Upper lobe of left lung (tissue), 4 donors: ENCODE data around the gene KNL1.

Experiments
- POLR2A ChIP-seq, 4 donors: fragments of 450-650 bp; IDR thresholded peaks; one replicate each; pipeline ENCODE4 v1.5.1; 2016 to 2017; ENCODE audit warnings: antibody characterized with exemption in 4 of 4, mild to moderate bottlenecking in 2 of 4
- POLR2AphosphoS5 ChIP-seq, 2 donors: sonication (generic); formaldehyde crosslinking; IDR thresholded peaks; one replicate each; pipeline ENCODE4 v1.5.1; 2017; ENCODE audit warnings: antibody characterized with exemption in 2 of 2
- TF ChIP-seq, protein P1 (sequence below), 6 experiments: fragments of 450-650 bp in 4 of 6; fragments of 200-600 bp in 2 of 6; sonication (generic) in 2 of 6; IDR thresholded peaks; one replicate each; pipeline ENCODE4 v1.5.1; 2016 to 2019; ENCODE audit warnings: antibody characterized with exemption in 6 of 6

DNA sequence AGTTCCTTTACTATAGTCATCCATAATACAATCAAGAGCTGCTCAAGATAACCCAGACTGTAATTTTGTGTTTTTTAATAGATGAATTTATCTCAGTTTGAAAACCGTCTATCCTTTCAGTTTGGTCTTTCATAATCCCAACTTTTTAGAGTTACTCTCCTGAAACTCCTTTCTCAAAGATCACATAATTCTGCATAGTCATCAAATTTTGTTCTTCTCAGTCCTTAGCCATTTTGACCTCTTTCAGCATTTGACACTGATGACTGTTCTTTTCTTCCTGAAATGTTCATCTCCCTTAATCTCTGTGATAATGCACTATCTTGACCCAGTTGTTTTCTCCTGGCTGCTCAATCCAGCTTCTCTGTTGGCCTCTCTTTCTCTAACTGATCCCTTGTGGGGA, 53.5 kb downstream of the KNL1 start:
- TF ChIP-seq POLR2AphosphoS5 (IDR thresholded peaks at IDR 0.05) = no peak
- TF ChIP-seq POLR2A (IDR thresholded peaks at IDR 0.05) = no peak
- TF ChIP-seq, protein P1, sequence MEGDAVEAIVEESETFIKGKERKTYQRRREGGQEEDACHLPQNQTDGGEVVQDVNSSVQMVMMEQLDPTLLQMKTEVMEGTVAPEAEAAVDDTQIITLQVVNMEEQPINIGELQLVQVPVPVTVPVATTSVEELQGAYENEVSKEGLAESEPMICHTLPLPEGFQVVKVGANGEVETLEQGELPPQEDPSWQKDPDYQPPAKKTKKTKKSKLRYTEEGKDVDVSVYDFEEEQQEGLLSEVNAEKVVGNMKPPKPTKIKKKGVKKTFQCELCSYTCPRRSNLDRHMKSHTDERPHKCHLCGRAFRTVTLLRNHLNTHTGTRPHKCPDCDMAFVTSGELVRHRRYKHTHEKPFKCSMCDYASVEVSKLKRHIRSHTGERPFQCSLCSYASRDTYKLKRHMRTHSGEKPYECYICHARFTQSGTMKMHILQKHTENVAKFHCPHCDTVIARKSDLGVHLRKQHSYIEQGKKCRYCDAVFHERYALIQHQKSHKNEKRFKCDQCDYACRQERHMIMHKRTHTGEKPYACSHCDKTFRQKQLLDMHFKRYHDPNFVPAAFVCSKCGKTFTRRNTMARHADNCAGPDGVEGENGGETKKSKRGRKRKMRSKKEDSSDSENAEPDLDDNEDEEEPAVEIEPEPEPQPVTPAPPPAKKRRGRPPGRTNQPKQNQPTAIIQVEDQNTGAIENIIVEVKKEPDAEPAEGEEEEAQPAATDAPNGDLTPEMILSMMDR (IDR thresholded peaks at IDR 0.05) = no peak
